ENCODE measurements around the gene AFAP1L2.

Gene AFAP1L2

DNA sequence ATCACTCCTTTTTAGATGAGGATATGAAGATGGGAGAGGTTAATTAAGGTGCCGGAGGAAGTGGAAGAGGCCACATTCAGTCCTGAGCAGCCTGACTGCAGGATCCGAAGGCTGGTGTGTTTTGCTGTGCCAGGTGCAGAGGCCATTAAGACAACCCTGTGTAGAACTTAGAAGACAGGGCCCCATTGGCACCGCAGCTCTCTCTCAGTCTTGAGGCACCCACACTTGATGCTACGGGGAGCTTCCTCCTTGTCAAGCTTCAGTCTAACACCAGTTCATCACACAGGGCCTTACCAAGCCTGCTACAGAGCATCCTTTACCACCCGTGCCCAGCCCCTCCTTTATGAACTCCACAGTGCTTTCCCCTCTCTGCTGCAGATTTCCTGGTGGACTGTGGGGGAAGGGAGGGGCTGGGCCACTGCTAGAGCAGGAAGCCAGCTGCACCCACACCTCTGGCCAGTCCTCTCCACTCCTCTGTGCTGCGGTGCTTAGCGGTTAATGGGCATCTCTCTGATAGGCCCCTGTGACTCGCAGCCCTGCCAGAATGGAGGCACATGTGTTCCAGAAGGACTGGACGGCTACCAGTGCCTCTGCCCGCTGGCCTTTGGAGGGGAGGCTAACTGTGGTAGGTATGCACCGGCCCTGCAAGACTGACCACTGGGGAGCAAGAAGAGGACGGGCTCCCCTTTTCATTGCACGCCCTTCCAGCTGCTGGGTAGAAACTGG lies 119.8 kb downstream of the AFAP1L2 start:
- no peak for DNase-seq

GRCh38 chr10:114283535-114284234 lies 120.6 kb downstream of the AFAP1L2 start:
- no peak for DNase-seq

- no peak for DNase-seq
These were observed 121.2 kb downstream of the AFAP1L2 start for GRCh38 chr10:114283091-114283490.

DNA sequence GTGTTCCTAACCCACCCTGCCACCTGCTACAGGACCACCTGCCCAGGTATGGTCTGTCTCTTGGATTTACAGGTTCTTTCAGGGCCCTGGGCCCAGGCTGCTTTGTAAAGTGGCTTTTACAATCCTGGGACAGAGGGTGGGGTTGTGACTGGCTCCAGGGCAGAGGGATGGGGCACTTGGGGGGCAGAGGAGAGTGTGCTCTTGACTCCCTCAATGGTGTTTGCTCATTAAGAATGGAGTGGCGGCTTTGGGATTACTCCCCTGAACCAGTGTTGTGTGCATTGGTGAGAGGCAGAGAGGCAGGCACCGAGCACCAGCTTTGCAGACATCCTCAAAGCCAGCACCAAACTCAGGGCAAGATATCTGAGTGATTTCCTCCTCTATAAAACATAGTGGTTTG lies 121.8 kb downstream of the AFAP1L2 start:
- DNase-seq = no peak

DNA sequence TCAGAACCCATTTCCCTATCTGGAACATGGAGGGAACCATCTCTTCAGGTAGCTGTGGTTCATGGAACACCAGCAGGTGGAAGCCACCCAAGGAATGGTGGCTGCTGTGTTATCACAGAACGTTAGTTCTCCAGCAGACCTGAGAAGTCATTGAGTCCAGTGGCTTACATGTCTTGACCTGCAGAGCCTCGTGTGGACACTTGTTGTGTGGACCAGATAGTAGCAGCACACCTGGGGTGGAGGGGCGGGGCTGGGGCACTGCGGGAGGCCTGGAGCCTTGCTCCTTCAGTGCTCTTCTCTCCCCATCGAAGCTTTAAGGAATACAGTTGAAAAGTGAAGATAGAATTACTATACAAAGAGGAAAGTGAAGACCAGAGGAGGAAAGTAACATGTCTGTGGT lies 122.8 kb downstream of the AFAP1L2 start:
- no peak for DNase-seq

DNA sequence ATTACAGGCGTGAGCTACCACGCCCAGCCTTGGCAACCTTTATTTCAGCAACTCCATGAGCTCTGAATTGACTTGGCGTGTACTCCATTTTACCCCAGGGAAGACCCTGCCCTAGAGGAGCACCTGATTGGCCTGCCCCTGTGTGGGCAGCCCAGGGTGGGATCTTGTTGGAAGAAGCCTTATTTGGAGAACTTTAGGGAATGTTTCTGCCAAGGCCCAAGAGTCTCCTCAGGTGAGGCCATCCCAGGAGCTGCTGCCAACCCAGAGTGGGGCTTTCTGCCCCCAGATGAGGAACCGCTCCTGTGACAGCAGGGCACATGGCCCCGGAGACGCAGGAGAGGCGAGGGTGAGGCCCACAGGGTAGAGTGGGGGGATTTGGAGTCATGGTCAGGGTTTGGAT lies 123.3 kb downstream of the AFAP1L2 start:
- DNase-seq = no peak

DNA sequence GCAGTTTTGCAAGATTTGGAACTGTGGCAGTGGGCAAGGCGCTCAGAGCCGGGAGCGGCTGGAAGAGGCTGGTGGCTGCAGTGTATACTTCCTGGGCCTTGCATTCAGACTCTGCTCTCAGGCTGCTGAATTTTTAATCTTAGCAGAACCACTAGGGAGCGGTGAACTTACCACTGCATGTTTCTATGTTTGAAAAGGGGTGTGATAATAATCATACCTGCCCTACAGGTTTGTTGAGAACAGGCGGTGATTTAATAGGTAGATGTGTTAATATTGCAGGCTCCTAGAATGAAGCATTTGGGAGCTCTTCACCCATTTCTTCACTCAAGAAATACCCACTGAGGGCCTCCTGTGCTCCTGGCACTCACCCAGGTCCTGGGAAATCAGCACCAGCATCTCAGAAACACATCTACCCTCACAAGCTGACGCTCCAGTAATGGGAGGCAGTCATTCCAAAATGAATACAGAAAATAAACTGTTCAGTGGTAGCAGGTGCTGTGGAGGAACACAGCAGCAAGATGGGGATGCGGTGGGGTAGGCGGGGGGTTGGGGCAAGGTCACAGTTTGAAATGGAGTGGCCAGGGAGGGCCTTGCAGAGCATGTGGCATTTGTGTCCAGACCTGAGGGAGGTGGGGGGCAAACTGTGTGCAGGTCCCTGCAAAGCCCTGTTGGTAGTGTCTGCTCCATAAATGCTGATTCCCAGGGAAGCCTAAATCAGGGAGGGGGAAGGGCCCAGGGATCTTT lies 124.2 kb downstream of the AFAP1L2 start:
- DNase-seq = no peak

- no peak for DNase-seq
These were observed 125.0 kb downstream of the AFAP1L2 start for GRCh38 chr10:114279289-114279688.

GRCh38 chr10:114278884-114279191 lies 125.5 kb downstream of the AFAP1L2 start:
- no peak for DNase-seq

GRCh38 chr10:114278140-114278883 lies 126.0 kb downstream of the AFAP1L2 start:
- DNase-seq = no peak

DNA sequence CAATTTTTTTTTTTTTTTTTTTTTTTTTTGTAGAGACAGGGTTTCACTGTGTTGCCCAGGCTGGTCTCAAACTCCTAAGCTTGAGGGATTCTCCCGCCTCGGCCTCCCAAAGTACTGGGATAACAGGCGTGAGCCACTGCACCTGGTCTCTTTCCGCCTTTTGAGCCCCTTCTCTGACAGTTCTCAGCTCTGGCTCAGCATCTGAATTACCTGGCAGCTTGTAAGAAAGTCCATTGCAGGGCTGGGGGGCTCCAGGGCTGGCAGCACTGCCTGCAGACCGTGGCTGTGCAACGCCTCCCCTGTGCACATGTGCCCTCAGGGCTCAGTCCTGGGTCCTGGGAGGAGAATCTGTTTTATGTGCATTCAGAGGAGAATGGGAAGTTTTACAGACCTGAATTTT lies 127.6 kb downstream of the AFAP1L2 start:
- no peak for DNase-seq

DNA sequence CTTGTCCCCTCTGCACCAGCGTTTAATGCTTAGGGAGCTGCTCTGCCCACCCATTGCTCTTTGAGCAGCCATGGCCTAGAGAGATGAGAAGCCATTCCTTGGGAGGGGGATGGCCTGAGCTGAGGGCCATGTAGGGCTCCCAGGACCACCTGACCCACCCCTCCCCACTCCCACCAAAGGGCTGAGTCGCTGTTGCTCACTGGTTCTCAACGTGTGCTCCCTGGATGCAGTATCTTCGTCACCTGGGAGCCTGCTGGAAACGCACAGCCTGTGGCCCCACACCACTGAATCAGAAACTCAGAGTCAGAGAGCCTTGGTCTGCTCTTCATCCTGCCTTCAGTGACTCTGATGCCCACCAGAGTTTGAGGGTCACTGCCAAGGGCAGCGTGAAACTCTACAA lies 128.2 kb downstream of the AFAP1L2 start:
- DNase-seq = no peak

- no peak for DNase-seq
These were observed 129.5 kb downstream of the AFAP1L2 start for GRCh38 chr10:114274616-114275453.

DNA sequence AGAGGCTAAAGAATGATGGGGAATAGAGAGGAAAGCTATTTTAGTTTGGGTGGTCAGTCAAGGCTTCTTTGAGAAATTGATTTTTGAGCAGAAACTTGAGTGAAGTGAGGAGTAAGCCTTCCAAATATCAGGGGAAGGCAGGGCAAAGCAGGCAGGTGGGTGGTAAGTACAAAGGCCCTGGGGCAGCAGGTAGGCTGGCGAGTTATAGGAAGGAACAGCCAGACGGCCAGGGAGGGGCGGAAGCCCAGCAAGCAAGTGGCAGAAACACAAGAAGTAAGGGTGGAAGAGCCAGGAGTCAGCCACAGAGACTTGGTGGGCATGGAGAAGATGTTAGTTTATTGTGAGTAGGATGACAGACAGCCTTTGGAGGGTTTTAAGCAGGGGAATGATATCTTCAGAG lies 130.4 kb downstream of the AFAP1L2 start:
- no peak for DNase-seq

- no peak for DNase-seq
These were observed 131.6 kb downstream of the AFAP1L2 start for GRCh38 chr10:114272696-114273095.

- DNase-seq = no peak
These were observed 132.5 kb downstream of the AFAP1L2 start for GRCh38 chr10:114271779-114272167.

GRCh38 chr10:114271075-114271778 lies 133.1 kb downstream of the AFAP1L2 start:
- no peak for DNase-seq

DNA sequence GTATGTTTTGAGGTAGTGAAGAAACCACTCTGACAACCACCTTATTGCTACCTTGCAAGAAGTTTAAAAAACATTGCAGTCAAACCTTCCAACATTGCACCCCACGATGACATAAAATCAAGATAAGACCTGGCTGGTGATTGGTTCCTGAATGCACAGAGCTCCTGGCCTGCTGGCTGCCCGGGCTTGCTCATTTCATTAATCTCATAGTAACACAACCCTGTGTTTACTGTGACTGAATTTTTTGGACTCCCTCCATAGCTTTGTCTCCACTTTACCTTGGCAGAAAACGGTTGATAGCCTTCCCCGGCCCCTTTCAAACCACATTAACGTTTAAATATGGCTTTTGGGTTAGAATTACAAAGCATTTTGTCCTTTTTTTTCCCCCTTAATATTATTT lies 137.8 kb downstream of the AFAP1L2 start:
- DNase-seq = no peak

GRCh38 chr10:114265392-114266053 lies 138.8 kb downstream of the AFAP1L2 start:
- DNase-seq = no peak

DNA sequence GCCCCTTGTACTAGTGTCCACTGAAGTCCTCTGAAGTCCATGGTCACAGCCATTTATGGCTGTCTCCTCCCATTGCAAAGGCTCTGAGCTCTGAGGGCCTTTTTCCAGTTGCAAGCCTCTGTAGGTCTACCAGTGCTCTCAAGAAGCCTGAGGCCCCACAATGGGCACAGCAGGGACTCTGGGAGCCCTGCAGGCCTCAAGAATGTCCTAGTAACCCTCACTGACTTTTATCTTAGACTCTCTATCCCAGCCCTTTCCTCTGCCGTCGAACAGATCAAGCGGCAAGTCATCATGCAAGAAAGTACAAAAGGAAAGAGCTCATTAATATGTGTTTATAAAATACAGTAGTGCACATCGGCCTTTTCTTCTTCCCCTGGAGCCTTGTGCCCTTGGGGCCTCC lies 141.8 kb downstream of the AFAP1L2 start:
- DNase-seq = no peak

- DNase-seq = no peak
These were observed 143.2 kb downstream of the AFAP1L2 start for GRCh38 chr10:114261076-114261475.

Measured in NCI-H1436 (cell line).